ENCODE results near the gene PHGDH. TPM values are rescaled to one million over a fixed set of nuclear protein-coding genes. Genes with fewer than 3 reads are reported as not detected.
"Not testable (repeated sequence)": the region's sequence is repeated elsewhere in the genome, so short reads cannot be mapped to it uniquely, and the experiment has no call there.

PHGDH gene
- total RNA-seq, 1 experiment from 2014 or later, result 52.1 TPM

DNA sequence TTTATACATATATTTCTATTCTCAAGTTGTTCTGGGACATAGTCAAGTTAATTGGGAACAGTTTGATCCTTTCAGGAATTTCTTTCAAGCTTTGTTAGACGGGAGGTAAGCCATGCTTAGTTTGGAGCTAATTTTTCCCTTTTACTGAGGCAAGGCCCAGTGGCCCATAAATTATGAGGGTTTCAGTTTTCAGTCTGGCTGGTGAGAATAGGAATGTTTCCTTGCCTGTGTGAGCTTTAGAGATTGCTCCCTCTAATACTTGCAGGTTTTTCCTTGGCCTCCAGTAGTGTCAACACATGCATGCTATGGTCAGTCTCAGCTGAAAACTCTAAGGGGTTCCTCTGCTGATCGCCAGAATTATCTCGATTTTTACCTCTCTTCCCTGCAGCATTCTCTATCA lies 14.1 kb upstream of the PHGDH start:
- no peak for DNase-seq (ENCODE audit: low read depth)

GRCh38 chr1:119700326-119700725 lies 11.4 kb upstream of the PHGDH start:
- DNase-seq (ENCODE audit: low read depth), result no peak

DNA sequence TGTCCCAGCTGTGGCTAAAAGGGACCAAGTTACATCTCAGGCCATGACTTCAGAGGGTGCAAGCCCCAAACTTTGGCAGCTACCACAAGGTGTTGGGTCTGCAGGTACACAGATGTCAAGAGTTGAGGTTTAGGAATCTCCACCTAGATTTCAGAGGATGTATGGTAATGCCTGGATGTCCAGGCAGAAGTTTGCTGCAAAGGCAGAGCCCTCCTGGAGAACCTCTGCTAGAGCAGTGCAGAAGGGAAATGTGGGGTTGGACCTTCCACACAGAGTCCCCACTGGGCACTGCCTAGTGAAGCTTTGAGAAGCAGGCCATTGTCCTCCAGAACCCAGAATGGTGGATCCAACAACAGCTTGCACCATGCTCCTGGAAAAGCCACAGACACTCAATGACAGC lies 10.1 kb upstream of the PHGDH start:
- no peak for DNase-seq (ENCODE audit: low read depth)

GRCh38 chr1:119702384-119702783 lies 9.3 kb upstream of the PHGDH start:
- DNase-seq (ENCODE audit: low read depth), result peak; percentile 57

GRCh38 chr1:119703666-119704450 lies 7.9 kb upstream of the PHGDH start:
- DNase-seq (ENCODE audit: low read depth), result peak; percentile 31

- not testable (repeated sequence) for DNase-seq (ENCODE audit: low read depth)
Observed at GRCh38 chr1:119706599-119706998, 5.1 kb upstream of the PHGDH start.

DNA sequence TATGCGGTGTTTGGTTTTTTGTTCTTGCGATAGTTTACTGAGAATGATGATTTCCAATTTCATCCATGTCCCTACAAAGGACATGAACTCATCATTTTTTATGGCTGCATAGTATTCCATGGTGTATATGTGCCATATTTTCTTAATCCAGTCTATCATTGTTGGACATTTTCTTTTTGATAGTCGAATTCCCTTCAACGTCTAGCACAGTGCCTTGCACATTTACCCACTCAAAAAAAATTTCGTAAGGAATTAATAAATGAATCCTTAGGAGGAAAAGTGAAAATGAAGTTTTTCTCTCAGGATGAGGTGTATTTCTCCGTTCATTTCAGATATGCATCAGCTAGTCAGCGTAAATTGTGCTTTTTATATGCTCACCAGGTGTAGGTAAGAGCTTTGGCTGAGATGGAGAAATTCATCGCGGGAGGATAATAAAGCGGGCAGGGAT lies 354 bp upstream of the PHGDH start:
- DNase-seq (ENCODE audit: low read depth), result not testable (repeated sequence)

GRCh38 chr1:119712342-119713038 lies 756 bp downstream of the PHGDH start:
- DNase-seq (ENCODE audit: low read depth), result peak; percentile 45

DNA sequence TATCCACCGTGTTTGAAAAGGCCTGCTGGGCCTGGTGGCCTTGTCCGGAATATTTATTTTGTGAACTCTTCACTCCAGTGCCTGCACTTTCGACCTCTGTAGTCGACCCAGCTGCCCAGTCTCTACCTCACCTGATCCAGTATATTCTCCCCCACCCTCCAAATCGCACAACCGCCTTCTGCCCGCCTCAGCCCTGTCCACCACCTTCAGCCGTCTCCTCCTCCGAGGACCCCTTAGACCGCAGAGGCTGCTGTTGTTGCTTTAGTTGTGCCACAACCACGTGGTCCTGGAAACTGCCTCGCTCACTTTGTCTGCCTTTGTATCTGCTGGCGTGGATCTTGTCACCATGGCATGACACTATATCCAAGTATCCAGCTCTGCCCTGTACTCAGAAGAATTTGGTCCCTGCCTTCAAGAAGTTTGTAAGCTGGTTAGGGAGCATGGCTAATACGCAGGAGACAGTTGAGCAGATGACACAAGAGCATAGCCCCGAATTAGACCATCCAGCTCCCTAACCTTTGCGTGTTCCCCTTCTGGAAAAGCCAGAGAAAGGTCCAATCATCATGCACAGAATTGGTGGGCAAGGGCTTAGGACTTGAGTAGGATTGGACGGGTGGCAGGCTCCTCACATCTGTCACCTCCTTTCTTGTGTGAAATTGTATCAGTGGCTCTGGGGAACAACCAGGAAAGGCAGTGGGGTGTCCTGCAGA lies 1.5 kb downstream of the PHGDH start:
- no peak for DNase-seq (ENCODE audit: low read depth)

GRCh38 chr1:119713749-119714456 lies 2.2 kb downstream of the PHGDH start:
- no peak for DNase-seq (ENCODE audit: low read depth)

DNA sequence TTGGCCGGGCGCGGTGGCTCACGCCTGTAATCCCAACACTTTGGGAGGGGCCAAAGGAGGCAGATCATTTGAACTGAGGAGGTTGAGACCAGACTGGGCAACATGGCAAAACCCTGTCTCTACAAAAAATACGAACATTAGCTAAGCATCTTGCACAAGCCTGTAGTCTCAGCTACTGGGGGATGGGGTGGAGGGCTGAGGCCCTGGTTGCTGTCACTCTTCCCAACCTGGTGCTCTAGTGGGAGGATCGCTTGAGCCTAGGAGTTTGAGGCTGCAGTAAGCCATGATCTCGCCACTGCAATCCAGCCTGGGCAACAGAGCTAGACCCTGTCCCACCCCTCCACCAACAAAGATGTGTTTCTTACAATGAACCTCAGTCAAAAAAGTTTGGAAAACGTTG lies 2.8 kb downstream of the PHGDH start:
- DNase-seq (ENCODE audit: low read depth), result no peak

- DNase-seq (ENCODE audit: low read depth), result no peak
Observed at GRCh38 chr1:119715542-119715941, 3.8 kb downstream of the PHGDH start.

DNA sequence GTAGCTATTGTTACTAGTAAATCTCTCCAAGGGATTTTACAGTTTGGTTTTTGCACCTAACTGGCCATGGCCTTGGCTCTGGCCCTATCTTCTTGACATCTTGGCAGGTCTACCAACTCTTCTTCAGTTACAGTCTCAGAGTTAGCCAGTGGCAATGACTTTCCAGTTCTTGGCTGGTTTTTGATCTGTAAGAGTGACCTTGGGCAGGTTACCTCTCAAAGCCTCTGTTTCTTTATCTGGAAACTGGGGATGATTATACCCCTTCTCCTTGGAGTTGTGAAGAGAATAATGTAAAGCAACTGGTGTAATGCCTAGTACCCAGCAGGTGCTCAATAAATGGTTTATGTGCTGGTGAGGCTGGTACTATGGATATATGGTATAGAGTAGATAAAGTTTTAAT lies 6.7 kb downstream of the PHGDH start:
- DNase-seq (ENCODE audit: low read depth), result no peak

- DNase-seq (ENCODE audit: low read depth), result no peak
Observed at GRCh38 chr1:119718972-119719371, 7.2 kb downstream of the PHGDH start.

DNA sequence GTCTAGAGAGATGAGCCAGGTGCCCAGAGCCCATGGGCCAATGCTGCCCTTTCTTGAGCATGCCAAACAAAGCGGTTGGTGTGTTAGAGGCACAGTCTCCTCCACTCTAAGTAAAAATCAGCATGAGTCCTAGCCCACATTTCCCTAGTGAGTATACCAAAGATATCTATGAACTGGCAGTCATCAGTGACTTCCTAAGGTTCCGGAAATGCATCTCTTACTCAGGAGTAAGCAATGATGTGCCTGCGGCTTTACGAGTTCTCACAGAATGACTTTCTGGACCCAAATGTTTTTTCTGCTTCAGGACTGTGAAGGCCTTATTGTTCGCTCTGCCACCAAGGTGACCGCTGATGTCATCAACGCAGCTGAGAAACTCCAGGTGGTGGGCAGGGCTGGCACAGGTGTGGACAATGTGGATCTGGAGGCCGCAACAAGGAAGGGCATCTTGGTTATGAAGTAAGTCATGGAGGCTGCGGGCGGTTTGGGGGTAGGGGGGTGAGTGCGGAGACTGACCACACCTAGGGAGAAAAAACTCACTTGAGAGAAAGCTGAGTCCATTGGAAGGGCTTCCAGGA lies 9.2 kb downstream of the PHGDH start:
- peak; percentile 20 for DNase-seq (ENCODE audit: low read depth)

DNA sequence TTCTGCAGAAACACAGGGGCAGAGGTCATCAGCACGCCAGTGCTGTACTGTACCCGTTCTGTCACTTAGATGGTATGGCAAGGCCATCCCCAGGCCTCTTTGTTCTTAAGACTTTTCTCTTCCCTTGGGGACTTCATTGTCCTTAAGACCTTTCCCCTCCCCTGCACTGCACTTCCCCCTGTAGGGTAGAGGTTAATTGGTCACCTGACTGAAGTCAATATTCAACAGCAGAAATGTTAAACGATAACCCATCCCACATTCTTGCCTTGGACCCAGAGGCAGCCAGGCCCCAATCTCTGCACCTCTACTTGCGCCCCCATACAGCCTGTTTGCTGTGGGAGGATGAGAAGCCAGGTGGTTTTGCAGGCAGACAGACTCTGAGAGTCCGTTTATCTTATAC lies 10.2 kb downstream of the PHGDH start:
- DNase-seq (ENCODE audit: low read depth), result no peak

DNA sequence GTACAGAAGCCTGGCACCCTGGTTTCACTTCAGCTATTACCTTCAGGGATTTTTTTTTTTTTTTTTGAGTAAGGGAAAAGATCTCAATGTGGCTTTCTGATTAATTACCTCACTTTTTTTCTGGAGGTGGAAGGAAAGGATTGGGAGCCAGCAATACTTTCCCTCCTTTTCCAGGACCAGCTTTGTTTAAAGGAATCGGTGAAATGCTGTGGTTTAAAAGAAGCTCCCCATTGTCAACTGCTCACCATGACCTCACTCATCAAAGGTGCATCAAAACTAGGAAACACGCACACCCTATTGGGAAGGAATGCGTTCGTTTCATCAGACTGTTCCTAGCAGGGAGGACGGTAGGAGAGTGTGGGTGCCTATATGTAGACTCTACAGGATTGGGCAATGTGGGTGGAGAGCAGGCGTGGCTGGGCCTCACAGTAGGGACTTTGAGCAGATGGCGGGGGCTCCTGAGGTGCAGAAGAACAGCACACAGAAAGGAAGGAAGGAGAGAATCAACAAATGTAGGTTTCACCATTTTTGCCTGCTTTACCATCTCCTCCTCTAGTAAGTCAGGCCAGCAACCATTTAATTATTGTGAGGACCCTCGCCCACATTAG lies 13.0 kb downstream of the PHGDH start:
- DNase-seq (ENCODE audit: low read depth), result no peak

- no peak for DNase-seq (ENCODE audit: low read depth)
Observed at GRCh38 chr1:119725626-119726025, 13.9 kb downstream of the PHGDH start.

DNA sequence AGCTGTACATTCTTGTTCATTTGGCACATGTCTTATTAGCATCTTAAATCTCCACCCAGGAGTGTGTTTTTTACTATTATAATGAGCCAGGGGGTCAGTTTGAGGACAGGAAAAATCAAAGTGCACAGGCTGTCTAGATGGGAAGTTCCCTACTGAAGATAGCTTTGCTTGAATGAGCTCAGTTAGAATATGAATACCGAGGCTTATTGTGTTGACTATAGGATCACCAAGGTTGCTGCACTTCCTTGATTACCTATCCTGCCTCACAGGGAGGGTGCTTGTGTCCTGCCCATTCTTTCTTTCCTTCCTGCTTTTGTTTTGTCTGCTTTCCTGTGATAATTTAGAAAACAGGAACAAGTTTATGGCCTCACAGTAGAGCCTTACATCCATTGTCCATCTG lies 16.3 kb downstream of the PHGDH start:
- no peak for DNase-seq (ENCODE audit: low read depth)

DNA sequence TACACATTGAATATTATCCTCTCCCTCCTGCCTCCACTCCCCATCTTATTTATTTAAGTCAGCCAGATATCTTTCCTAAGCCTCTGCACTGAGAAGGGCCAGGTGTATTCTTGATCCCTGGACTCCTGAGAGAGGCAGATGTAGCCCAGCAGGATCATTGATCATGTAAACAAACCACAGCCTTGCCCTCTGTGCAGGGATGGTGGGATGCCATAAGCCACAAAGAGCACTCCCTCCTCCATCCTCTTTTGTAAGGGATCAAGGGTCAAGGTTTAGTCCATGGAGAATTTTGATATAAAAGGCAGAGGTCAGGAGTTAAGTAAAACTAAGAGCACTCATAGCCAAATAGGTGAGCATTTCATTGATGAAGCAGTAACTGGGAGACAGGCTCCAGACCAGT lies 17.3 kb downstream of the PHGDH start:
- no peak for DNase-seq (ENCODE audit: low read depth)

DNA sequence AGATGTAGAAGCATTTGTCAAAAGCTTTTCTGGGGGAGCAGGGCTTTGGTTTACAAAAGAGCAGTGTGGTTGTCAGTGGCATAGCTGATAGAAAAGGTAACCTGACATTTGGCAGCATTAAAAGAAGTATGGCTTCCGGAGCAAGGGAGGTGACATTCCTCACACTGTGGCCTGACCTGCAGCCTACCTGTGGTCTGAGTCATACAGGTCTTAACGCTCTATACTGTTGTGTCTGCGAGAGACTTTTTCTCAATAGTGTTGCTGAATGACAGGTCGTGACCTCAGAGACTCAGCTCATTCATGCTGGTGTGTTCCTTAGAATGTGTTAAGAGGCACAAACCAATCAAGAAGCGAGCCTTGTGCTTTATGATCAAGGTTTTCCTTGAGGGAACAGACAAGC lies 19.3 kb downstream of the PHGDH start:
- DNase-seq (ENCODE audit: low read depth), result no peak

Data from M059J (cell line).